ENCODE measurements around the gene KLHDC3.

Gene KLHDC3

GRCh38 chr6:42978839-42979522 is 35.1 kb upstream of the KLHDC3 start, which contains the start of gene PEX6:
PEX6 (minus strand) TSS chr6:42979181; CDS start chr6:42979150, 31 bp downstream.
- TF ChIP-seq EP300 (IDR thresholded peaks at IDR 0.05; ENCODE audit: borderline replicate concordance), result no peak
- 0 out of 2 replicates have a peak, but pooled peaks have one; percentile 40 for TF ChIP-seq TEAD4 (IDR thresholded peaks at IDR 0.05)
- peak; percentile 88 for TF ChIP-seq TAF1 (IDR thresholded peaks at IDR 0.05; ENCODE audit: low read depth)
- no peak for TF ChIP-seq NFIC (IDR thresholded peaks at IDR 0.05)
- TF ChIP-seq EGR1 (IDR thresholded peaks at IDR 0.05), result no peak
- no peak for TF ChIP-seq RAD21 (IDR thresholded peaks at IDR 0.05; ENCODE audit: low read depth)
- no peak for TF ChIP-seq CREB1 (IDR thresholded peaks at IDR 0.05; ENCODE audit: low read depth)
- peak; percentile 94 for TF ChIP-seq ZBTB7A (IDR thresholded peaks at IDR 0.05; ENCODE audit: low read depth)
- peak; percentile 71 for TF ChIP-seq YY1 (IDR thresholded peaks at IDR 0.05; ENCODE audit: low read depth)
- no peak for TF ChIP-seq REST (IDR thresholded peaks at IDR 0.05; ENCODE audit: low read depth)
- no peak for TF ChIP-seq FOXM1 (IDR thresholded peaks at IDR 0.05; ENCODE audit: borderline replicate concordance, low read depth)
- TF ChIP-seq, protein P1, sequence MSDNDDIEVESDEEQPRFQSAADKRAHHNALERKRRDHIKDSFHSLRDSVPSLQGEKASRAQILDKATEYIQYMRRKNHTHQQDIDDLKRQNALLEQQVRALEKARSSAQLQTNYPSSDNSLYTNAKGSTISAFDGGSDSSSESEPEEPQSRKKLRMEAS (IDR thresholded peaks at IDR 0.05), result peak; percentile 71
- TF ChIP-seq CEBPB (IDR thresholded peaks at IDR 0.05), result no peak
- TF ChIP-seq, protein P2, sequence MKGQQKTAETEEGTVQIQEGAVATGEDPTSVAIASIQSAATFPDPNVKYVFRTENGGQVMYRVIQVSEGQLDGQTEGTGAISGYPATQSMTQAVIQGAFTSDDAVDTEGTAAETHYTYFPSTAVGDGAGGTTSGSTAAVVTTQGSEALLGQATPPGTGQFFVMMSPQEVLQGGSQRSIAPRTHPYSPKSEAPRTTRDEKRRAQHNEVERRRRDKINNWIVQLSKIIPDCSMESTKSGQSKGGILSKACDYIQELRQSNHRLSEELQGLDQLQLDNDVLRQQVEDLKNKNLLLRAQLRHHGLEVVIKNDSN (IDR thresholded peaks at IDR 0.05), result no peak
- 0 out of 2 replicates have a peak, but pooled peaks have one; percentile 17 for TF ChIP-seq TCF12 (IDR thresholded peaks at IDR 0.05; ENCODE audit: low read depth)

- no peak for TF ChIP-seq EGR1 (IDR thresholded peaks at IDR 0.05)
- no peak for TF ChIP-seq CREB1 (IDR thresholded peaks at IDR 0.05; ENCODE audit: low read depth)
- TF ChIP-seq ZBTB7A (IDR thresholded peaks at IDR 0.05; ENCODE audit: low read depth), result no peak
- TF ChIP-seq TEAD4 (IDR thresholded peaks at IDR 0.05), result no peak
- no peak for TF ChIP-seq REST (IDR thresholded peaks at IDR 0.05; ENCODE audit: low read depth)
- no peak for TF ChIP-seq RAD21 (IDR thresholded peaks at IDR 0.05; ENCODE audit: low read depth)
- TF ChIP-seq FOXM1 (IDR thresholded peaks at IDR 0.05; ENCODE audit: borderline replicate concordance, low read depth), result no peak
- no peak for TF ChIP-seq YY1 (IDR thresholded peaks at IDR 0.05; ENCODE audit: low read depth)
- TF ChIP-seq TCF12 (IDR thresholded peaks at IDR 0.05; ENCODE audit: low read depth), result no peak
- TF ChIP-seq, protein P2 (IDR thresholded peaks at IDR 0.05), result no peak
- no peak for TF ChIP-seq CEBPB (IDR thresholded peaks at IDR 0.05)
- no peak for TF ChIP-seq TAF1 (IDR thresholded peaks at IDR 0.05; ENCODE audit: low read depth)
- TF ChIP-seq, protein P1 (IDR thresholded peaks at IDR 0.05), result no peak
Measured at GRCh38 chr6:42979523-42980177, 34.4 kb upstream of the KLHDC3 start.

- TF ChIP-seq TEAD4 (IDR thresholded peaks at IDR 0.05), result no peak
- no peak for TF ChIP-seq CREB1 (IDR thresholded peaks at IDR 0.05; ENCODE audit: low read depth)
- no peak for TF ChIP-seq NFIC (IDR thresholded peaks at IDR 0.05)
- no peak for TF ChIP-seq REST (IDR thresholded peaks at IDR 0.05; ENCODE audit: low read depth)
- TF ChIP-seq YY1 (IDR thresholded peaks at IDR 0.05; ENCODE audit: low read depth), result no peak
- TF ChIP-seq EP300 (IDR thresholded peaks at IDR 0.05; ENCODE audit: borderline replicate concordance), result no peak
- TF ChIP-seq RAD21 (IDR thresholded peaks at IDR 0.05; ENCODE audit: low read depth), result no peak
- TF ChIP-seq ZBTB7A (IDR thresholded peaks at IDR 0.05; ENCODE audit: low read depth), result no peak
- no peak for TF ChIP-seq FOXM1 (IDR thresholded peaks at IDR 0.05; ENCODE audit: borderline replicate concordance, low read depth)
- no peak for TF ChIP-seq TAF1 (IDR thresholded peaks at IDR 0.05; ENCODE audit: low read depth)
- TF ChIP-seq, protein P1 (IDR thresholded peaks at IDR 0.05), result no peak
- TF ChIP-seq, protein P2 (IDR thresholded peaks at IDR 0.05), result no peak
- no peak for TF ChIP-seq CEBPB (IDR thresholded peaks at IDR 0.05)
- TF ChIP-seq EGR1 (IDR thresholded peaks at IDR 0.05), result no peak
- TF ChIP-seq TCF12 (IDR thresholded peaks at IDR 0.05; ENCODE audit: low read depth), result no peak
Measured at GRCh38 chr6:42981836-42982235, 32.2 kb upstream of the KLHDC3 start.

All from Ishikawa (cell line).